IMR-90 (cell line): ENCODE results near the gene CD2. TPM values are rescaled to one million over a fixed set of nuclear protein-coding genes. Genes with fewer than 3 reads are reported as not detected.

Experiments
- ATAC-seq: fragments of 200-7000 bp; cut with Tn5 transposase; 2 replicates; pipeline ENCODE4 v1.9.1; 2020; ENCODE audit warnings: low read depth, mild to moderate bottlenecking, moderate library complexity
- BruUV-seq: library from RNA; stranded (reverse); fragments of 400-500 nt; replicated peaks from 2 replicates; lab custom pipeline; 2021; lab: Mats Ljungman, UMichigan
- CTCF ChIA-PET: fragments of 300-600 bp; formaldehyde crosslinking; extraction: SDS; loops from one replicate; lab custom pipeline; 2021; ENCODE audit warnings: antibody characterized with exemption; lab: Yijun Ruan, JAX
- POLR2A ChIA-PET: fragments of 300-600 bp; sonication (Branson Sonifier 250); formaldehyde crosslinking; loops from one replicate; lab custom pipeline; 2022; ENCODE audit warnings: antibody characterized with exemption; ENCODE audit not compliant: unreplicated experiment; lab: Charles Lee
- DNase-seq: peaks from one replicate; pipeline ENCODE4 v3.0.0; 2013
- H2AFZ ChIP-seq: replicated peaks from 2 replicates; pipeline ENCODE3; 2013; ENCODE audit warnings: low read length, mild to moderate bottlenecking; ENCODE audit not compliant: poor library complexity
- H2AK5ac ChIP-seq: 2 replicates; pipeline ENCODE4 v1.6.1; 2013; ENCODE audit warnings: low read depth, low read length, inconsistent platforms
- H2AK9ac ChIP-seq: replicated peaks from 2 replicates; pipeline ENCODE3; 2013; ENCODE audit warnings: mild to moderate bottlenecking, low read depth, low read length, moderate library complexity; ENCODE audit not compliant: poor library complexity
- H2BK120ac ChIP-seq: 2 replicates; pipeline ENCODE4 v1.6.1; 2013; ENCODE audit warnings: low read depth, low read length, inconsistent platforms
- H2BK15ac ChIP-seq: 3 replicates; pipeline ENCODE4 v1.6.1; 2013; ENCODE audit warnings: low read depth, low read length, inconsistent platforms
- H2BK20ac ChIP-seq: 2 replicates; pipeline ENCODE4 v1.6.1; 2013; ENCODE audit warnings: low read depth, mild to moderate bottlenecking, inconsistent platforms, low read length, moderate library complexity
- H2BK5ac ChIP-seq: 2 replicates; pipeline ENCODE4 v1.6.1; 2013; ENCODE audit warnings: mild to moderate bottlenecking, low read depth, low read length, inconsistent platforms; ENCODE audit not compliant: poor library complexity, severe bottlenecking
- H3K14ac ChIP-seq: replicated peaks from 2 replicates; pipeline ENCODE4 v1.6.1; 2013; ENCODE audit warnings: low read depth, low read length, inconsistent platforms
- H3K18ac ChIP-seq: 2 replicates; pipeline ENCODE4 v1.6.1; 2013; ENCODE audit warnings: low read depth, low read length, control low read depth
- H3K23ac ChIP-seq: 2 replicates; pipeline ENCODE4 v1.6.1; 2013; ENCODE audit warnings: low read depth, low read length, inconsistent platforms
- H3K27ac ChIP-seq: 2 replicates; pipeline ENCODE4 v1.5.1; 2013; ENCODE audit warnings: mild to moderate bottlenecking, control low read depth, low read length; ENCODE audit not compliant: insufficient read depth
- H3K27me3 ChIP-seq: 2 replicates; pipeline ENCODE4 v1.6.1; 2013; ENCODE audit warnings: low read length; ENCODE audit not compliant: control insufficient read depth, insufficient read depth
- H3K36me3 ChIP-seq: 2 replicates; pipeline ENCODE4 v1.6.1; 2013; ENCODE audit warnings: low read length, mixed read lengths; ENCODE audit not compliant: control insufficient read depth, insufficient read depth
- H3K4ac ChIP-seq: 2 replicates; pipeline ENCODE4 v1.6.1; 2013; ENCODE audit warnings: low read depth, low read length, inconsistent platforms
- H3K4me1 ChIP-seq: 2 replicates; pipeline ENCODE4 v1.6.1; 2013; ENCODE audit warnings: low read length, mixed read lengths; ENCODE audit not compliant: control insufficient read depth, insufficient read depth
- H3K4me2 ChIP-seq: 2 replicates; pipeline ENCODE4 v1.6.1; 2013; ENCODE audit warnings: low read depth, mild to moderate bottlenecking, control low read depth, low read length, moderate library complexity
- H3K4me3 ChIP-seq: 2 replicates; pipeline ENCODE4 v1.5.1; 2013; ENCODE audit warnings: low read depth, mild to moderate bottlenecking, control low read depth, low read length, moderate library complexity; ENCODE audit not compliant: insufficient read depth
- H3K56ac ChIP-seq: 2 replicates; pipeline ENCODE4 v1.6.1; 2013; ENCODE audit warnings: low read length, inconsistent platforms; ENCODE audit not compliant: insufficient read depth; ENCODE audit errors: extremely low read depth
- H3K79me1 ChIP-seq, 2 experiments: 2 replicates each; pipeline ENCODE4 v1.6.1; 2013; ENCODE audit warnings: low read length in 2 of 2, inconsistent platforms in 1 of 2, low read depth in 1 of 2
- H3K9ac ChIP-seq: 2 replicates; pipeline ENCODE4 v1.6.1; 2013; ENCODE audit warnings: low read depth, low read length, control low read depth
- H3K9me1 ChIP-seq: 2 replicates; pipeline ENCODE4 v1.6.1; 2013; ENCODE audit warnings: low read length, inconsistent platforms; ENCODE audit not compliant: insufficient read depth
- H3K9me3 ChIP-seq: 2 replicates; pipeline ENCODE4 v1.6.1; 2013; ENCODE audit warnings: low read length; ENCODE audit not compliant: control insufficient read depth, insufficient read depth
- H4K20me1 ChIP-seq: 2 replicates; pipeline ENCODE4 v1.6.1; 2013; ENCODE audit warnings: low read length, inconsistent platforms; ENCODE audit not compliant: insufficient read depth
- H4K5ac ChIP-seq: 2 replicates; pipeline ENCODE4 v1.6.1; 2013; ENCODE audit warnings: mild to moderate bottlenecking, low read depth, low read length, control low read depth
- H4K8ac ChIP-seq, 2 experiments: 2 replicates each; pipeline ENCODE4 v1.6.1; 2013; ENCODE audit warnings: low read depth in 2 of 2, low read length in 2 of 2, control low read depth in 1 of 2, inconsistent platforms in 1 of 2
- H4K91ac ChIP-seq: 2 replicates; pipeline ENCODE4 v1.6.1; 2013; ENCODE audit warnings: low read depth, low read length, inconsistent platforms; ENCODE audit not compliant: insufficient read depth
- CTCF ChIP-seq: conservative IDR thresholded peaks from 2 replicates; pipeline ENCODE4 v1.5.1; 2012; ENCODE audit warnings: mild to moderate bottlenecking, low read depth, low read length, improper control_type of control experiment
- ELK1 ChIP-seq: fragments of 150-350 bp; IDR thresholded peaks from 2 replicates; pipeline ENCODE4 v1.6.1; 2016; ENCODE audit warnings: low read depth, mild to moderate bottlenecking, low read length, moderate library complexity, borderline replicate concordance
- FOS ChIP-seq: fragments of 150-350 bp; IDR thresholded peaks from 2 replicates; pipeline ENCODE4 v1.6.1; 2016; ENCODE audit warnings: low read depth, low read length
- MAFK ChIP-seq: IDR thresholded peaks from 2 replicates; pipeline ENCODE4 v1.6.1; 2012; ENCODE audit warnings: low read depth, low read length, improper control_type of control experiment
- MAZ ChIP-seq: IDR thresholded peaks from 2 replicates; pipeline ENCODE4 v1.6.1; 2012; ENCODE audit warnings: low read depth, mild to moderate bottlenecking, low read length, improper control_type of control experiment, moderate library complexity, borderline replicate concordance
- MXI1 ChIP-seq: IDR thresholded peaks from 2 replicates; pipeline ENCODE4 v1.6.1; 2012; ENCODE audit warnings: low read depth, mild to moderate bottlenecking, low read length, moderate library complexity, borderline replicate concordance
- NFE2L2 ChIP-seq: fragments of 150-350 bp; IDR thresholded peaks from 2 replicates; pipeline ENCODE4 v1.6.1; 2016; ENCODE audit warnings: low read depth, mild to moderate bottlenecking, low read length
- POLR2A ChIP-seq: IDR thresholded peaks from 2 replicates; pipeline ENCODE4 v1.6.1; 2012; ENCODE audit warnings: mild to moderate bottlenecking, low read depth, low read length
- USF2 ChIP-seq: fragments of 150-350 bp; IDR thresholded peaks from 2 replicates; pipeline ENCODE4 v1.6.1; 2017; ENCODE audit warnings: mild to moderate bottlenecking, antibody characterized with exemption, low read length, low read depth
- WGBS, 2 experiments: methylation state at CpG; one replicate each; pipeline versions ENCODE4 v1.1.5 to v1.1.7; 2013; ENCODE audit warnings: missing lambda C conversion rate in 2 of 2; ENCODE audit not compliant: insufficient read length in 1 of 2; ENCODE audit errors: extremely low coverage in 2 of 2; 5-methylcytosine and 5-hydroxymethylcytosine counted together
- dilution Hi-C: fragments of 300-500 bp; cut with HindIII; formaldehyde crosslinking; loops from one replicate; pipeline ENCODE4 v1.14.3; 2018; ENCODE audit warnings: low sequenced_read_pairs; ENCODE audit not compliant: unreplicated experiment
- in situ Hi-C: fragments of 300-500 bp; cut with MboI; formaldehyde crosslinking; loops from 3 replicates; pipeline ENCODE4 v1.14.3; 2019; ENCODE audit warnings: low sequenced_read_pairs, inconsistent platforms, mixed read lengths
- intact Hi-C: fragments of 100-400 bp; cut with micrococcal nuclease; formaldehyde crosslinking; loops from 2 replicates; pipeline ENCODE4 v1.10.0; 2022
- polyA plus RNA-seq, 3 experiments: library from polyadenylated mRNA; depleted of rRNA; stranded (reverse); fragments of >200 nt; gene quantifications; 2 replicates each; pipeline ENCODE4 v1.2.3, GENCODE V29; 2012; ENCODE audit warnings: low replicate concordance in 1 of 3
- total RNA-seq: library from RNA; depleted of rRNA; stranded (reverse); fragments of >200 nt; gene quantifications from 2 replicates; pipeline ENCODE4 v1.2.3, GENCODE V29; 2012

CD2 gene
- total and polyA plus RNA-seq, 2 of the 4 experiments (the other 2 are of a cell fraction): not detected

- ChIA-PET CTCF (interaction anchor here (0.7 kb wide), 1 partner anchor 142 kb away, joined by 5 read pairs; no protein-coding TSS in a partner anchor), POLR2A (no interaction called here)
- Histone ChIP-seq H2BK20ac (no peak overlapping the region), H3K36me3 (no peaks in the 10 kb centered on the region), H2BK5ac (no peak overlapping the region), H3K79me1 (no peaks in the 10 kb centered on the region), H3K27ac (no peak overlapping the region), H3K4me2 (no peak overlapping the region), H3K4me3 (no peak overlapping the region), H2AK5ac (no peak overlapping the region), H2AK9ac (no peak overlapping the region), H3K18ac (no peak overlapping the region), H4K5ac (no peak overlapping the region), H2AFZ (no peak overlapping the region), H3K56ac (no peak overlapping the region), H3K14ac (no peak overlapping the region), H3K4ac (no peak overlapping the region), H4K8ac (no peak overlapping the region), H2BK120ac (no peak overlapping the region), H3K27me3 (no peaks in the 10 kb centered on the region), H4K91ac (no peak overlapping the region), H3K4me1 (no peaks in the 10 kb centered on the region), H3K9me3 (no peaks in the 10 kb centered on the region), H3K9me1 (no peaks in the 10 kb centered on the region), H4K20me1 (no peaks in the 10 kb centered on the region), H2BK15ac (no peak overlapping the region), H3K23ac (no peak overlapping the region), H3K9ac (no peak overlapping the region)
- ATAC-seq (no peak), DNase-seq (no peak)
- intact Hi-C loops (no loop called here), dilution Hi-C loops (no loop called here), in situ Hi-C loops (no loop called here)
- WGBS, 2 experiments: no CpG with 5 or more reads among the region's 5 CpGs
- TF ChIP-seq MAFK (no peak), ELK1 (no peak), NFE2L2 (no peak), MAZ (no peak), CTCF (no peak), USF2 (no peak), MXI1 (no peak), FOS (no peak), POLR2A (no peak)
- no TSS peak for BruUV-seq
These were observed 40.1 kb downstream of the CD2 start for GRCh38 chr1:116794371-116794770.
